K562 (cell line): ENCODE results near the gene ARHGEF17. TPM values are rescaled to one million over a fixed set of nuclear protein-coding genes. Genes with fewer than 3 reads are reported as not detected.

Experiments used
- BRD9 ChIP-seq: fragments of 450-650 bp; IDR thresholded peaks from 2 replicates; pipeline ENCODE4 v1.6.1; 2018; ENCODE audit warnings: low read depth; ENCODE audit not compliant: partially characterized antibody
- CHD1 ChIP-seq: fragments of 200-600 bp; sonication (generic); IDR thresholded peaks from one replicate; pipeline ENCODE4 v1.6.1; 2012; ENCODE audit warnings: mild to moderate bottlenecking, moderate library complexity, low read length, inconsistent platforms
- KDM1A ChIP-seq, 2 experiments: fragments of 450-650 bp; IDR thresholded peaks; 2 replicates each; pipeline ENCODE4 v1.6.1; 2016; ENCODE audit warnings: mild to moderate bottlenecking in 2 of 2
- PHF21A ChIP-seq: fragments of 450-650 bp; IDR thresholded peaks from 2 replicates; pipeline ENCODE4 v1.6.1; 2017; ENCODE audit warnings: low read depth, borderline replicate concordance
- SMAD1 ChIP-seq: fragments of 150-350 bp; IDR thresholded peaks from 2 replicates; pipeline ENCODE4 v1.6.1; 2014; ENCODE audit warnings: low read length, low read depth; ENCODE audit not compliant: partially characterized antibody
- ZBED1 ChIP-seq: IDR thresholded peaks from 2 replicates; pipeline ENCODE4 v1.6.1; 2014
- ZNF263 ChIP-seq: sonication (generic); formaldehyde crosslinking; IDR thresholded peaks from 2 replicates; pipeline ENCODE4 v1.8.0; 2022; ENCODE audit warnings: mild to moderate bottlenecking, missing genetic modification reagents, borderline replicate concordance
- polyA plus RNA-seq, 8 experiments: library from polyadenylated mRNA; depleted of rRNA in 4 of 8; stranded (reverse) in 5 of 8; unstranded in 3 of 8; fragments of >200 nt; fragmentation: Nextera tagmentation in 2 of 8; fragmentation: Illumina TruSeq in 1 of 8; extraction: Ambion mirVana in 2 of 8; extraction: Trizol in 1 of 8; gene quantifications; 2 replicates each; pipeline versions ENCODE4 v1.2.1 to v1.2.3, GENCODE V29; 2011 to 2014; ENCODE audit warnings: inconsistent platforms in 1 of 8, missing spikeins in 1 of 8
- total RNA-seq, 7 experiments: library from RNA; depleted of rRNA in 6 of 7; stranded (reverse); fragments of >200 nt in 6 of 7; fragmentation: Illumina TruSeq in 2 of 7; extraction: Trizol in 2 of 7; gene quantifications; 2 replicates each; pipeline versions ENCODE4 v1.2.1 to v1.2.3, GENCODE V29; 2011 to 2021; ENCODE audit warnings: low replicate concordance in 1 of 7
- TF ChIP-seq, protein P1 (sequence below): fragments of 450-650 bp; formaldehyde crosslinking; IDR thresholded peaks from 2 replicates; pipeline ENCODE4 v1.4.0; 2020; ENCODE audit warnings: mild to moderate bottlenecking, moderate library complexity
- TF ChIP-seq, protein P2 (sequence below), 2 experiments: fragments of 450-650 bp; IDR thresholded peaks; 2 replicates each; pipeline ENCODE4 v1.6.1; 2018; ENCODE audit warnings: mild to moderate bottlenecking in 2 of 2, low read depth in 1 of 2; ENCODE audit not compliant: partially characterized antibody in 2 of 2
- TF ChIP-seq, protein P3 (sequence below): fragments of 250-450 bp; sonication (Bioruptor Pico); IDR thresholded peaks from 2 replicates; pipeline ENCODE4 v1.5.0; 2021; ENCODE audit warnings: mild to moderate bottlenecking, moderate library complexity
- TF ChIP-seq, protein P4 (sequence below): sonication (generic); formaldehyde crosslinking; IDR thresholded peaks from 2 replicates; pipeline ENCODE4 v1.8.1; 2023; ENCODE audit warnings: mild to moderate bottlenecking, missing genetic modification reagents
- TF ChIP-seq, protein P5 (sequence below): sonication (generic); formaldehyde crosslinking; IDR thresholded peaks from 2 replicates; pipeline ENCODE4 v1.8.1; 2023; ENCODE audit warnings: mild to moderate bottlenecking, missing genetic modification reagents

The ARHGEF17 gene
- total and polyA plus RNA-seq, 9 of the 15 experiments (the other 6 are each of a cell fraction or from before 2014, with no cell fraction given): 0.04 to 0.68 (median 0.10) TPM; not detected in 2

DNA sequence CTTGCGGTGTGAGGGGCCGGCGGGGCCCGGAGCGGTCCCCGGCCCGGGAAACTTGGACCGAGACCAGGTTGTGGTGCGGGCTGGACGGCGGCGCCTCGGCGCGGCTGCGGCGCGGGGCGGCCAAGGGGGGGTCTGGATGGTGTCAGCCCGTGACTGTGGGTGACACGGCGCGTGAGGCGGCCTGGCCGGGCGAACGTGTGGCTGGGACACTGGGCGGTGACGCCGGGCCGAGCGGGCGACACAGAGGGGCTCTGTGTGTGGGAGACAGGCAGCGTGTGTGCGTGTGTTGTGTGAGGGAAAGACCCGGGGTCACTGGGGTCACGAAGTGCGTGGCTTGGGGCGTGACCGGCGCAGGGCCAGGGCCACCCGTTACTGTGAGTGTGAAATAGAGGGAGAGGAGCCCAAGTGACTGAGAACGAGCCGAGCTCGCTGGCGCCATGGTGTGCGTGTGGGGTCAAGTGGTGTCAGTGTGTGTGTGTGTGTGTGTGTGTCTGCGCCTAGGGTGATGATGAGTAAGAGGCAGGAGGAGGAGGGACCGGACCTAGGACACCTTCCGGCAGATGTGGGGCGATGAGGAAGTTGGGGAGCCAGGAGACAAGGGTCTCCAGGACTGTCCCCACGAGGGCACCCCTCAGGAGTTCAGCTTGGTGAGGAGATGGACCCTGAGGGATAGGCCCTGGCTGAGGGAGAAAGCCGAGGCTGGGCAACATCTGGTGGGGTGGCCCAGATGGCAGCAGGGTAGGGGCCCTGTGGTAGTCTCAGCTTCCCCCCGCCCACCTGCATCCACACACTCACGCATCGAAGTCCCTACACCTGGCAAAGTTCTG is 68.9 kb downstream of the ARHGEF17 start (continued):
- TF ChIP-seq, protein P1, sequence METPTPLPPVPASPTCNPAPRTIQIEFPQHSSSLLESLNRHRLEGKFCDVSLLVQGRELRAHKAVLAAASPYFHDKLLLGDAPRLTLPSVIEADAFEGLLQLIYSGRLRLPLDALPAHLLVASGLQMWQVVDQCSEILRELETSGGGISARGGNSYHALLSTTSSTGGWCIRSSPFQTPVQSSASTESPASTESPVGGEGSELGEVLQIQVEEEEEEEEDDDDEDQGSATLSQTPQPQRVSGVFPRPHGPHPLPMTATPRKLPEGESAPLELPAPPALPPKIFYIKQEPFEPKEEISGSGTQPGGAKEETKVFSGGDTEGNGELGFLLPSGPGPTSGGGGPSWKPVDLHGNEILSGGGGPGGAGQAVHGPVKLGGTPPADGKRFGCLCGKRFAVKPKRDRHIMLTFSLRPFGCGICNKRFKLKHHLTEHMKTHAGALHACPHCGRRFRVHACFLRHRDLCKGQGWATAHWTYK: peak; percentile 63; the same call in 1 of the 2 replicates
- no peak for TF ChIP-seq ZBED1
- TF ChIP-seq, protein P2, sequence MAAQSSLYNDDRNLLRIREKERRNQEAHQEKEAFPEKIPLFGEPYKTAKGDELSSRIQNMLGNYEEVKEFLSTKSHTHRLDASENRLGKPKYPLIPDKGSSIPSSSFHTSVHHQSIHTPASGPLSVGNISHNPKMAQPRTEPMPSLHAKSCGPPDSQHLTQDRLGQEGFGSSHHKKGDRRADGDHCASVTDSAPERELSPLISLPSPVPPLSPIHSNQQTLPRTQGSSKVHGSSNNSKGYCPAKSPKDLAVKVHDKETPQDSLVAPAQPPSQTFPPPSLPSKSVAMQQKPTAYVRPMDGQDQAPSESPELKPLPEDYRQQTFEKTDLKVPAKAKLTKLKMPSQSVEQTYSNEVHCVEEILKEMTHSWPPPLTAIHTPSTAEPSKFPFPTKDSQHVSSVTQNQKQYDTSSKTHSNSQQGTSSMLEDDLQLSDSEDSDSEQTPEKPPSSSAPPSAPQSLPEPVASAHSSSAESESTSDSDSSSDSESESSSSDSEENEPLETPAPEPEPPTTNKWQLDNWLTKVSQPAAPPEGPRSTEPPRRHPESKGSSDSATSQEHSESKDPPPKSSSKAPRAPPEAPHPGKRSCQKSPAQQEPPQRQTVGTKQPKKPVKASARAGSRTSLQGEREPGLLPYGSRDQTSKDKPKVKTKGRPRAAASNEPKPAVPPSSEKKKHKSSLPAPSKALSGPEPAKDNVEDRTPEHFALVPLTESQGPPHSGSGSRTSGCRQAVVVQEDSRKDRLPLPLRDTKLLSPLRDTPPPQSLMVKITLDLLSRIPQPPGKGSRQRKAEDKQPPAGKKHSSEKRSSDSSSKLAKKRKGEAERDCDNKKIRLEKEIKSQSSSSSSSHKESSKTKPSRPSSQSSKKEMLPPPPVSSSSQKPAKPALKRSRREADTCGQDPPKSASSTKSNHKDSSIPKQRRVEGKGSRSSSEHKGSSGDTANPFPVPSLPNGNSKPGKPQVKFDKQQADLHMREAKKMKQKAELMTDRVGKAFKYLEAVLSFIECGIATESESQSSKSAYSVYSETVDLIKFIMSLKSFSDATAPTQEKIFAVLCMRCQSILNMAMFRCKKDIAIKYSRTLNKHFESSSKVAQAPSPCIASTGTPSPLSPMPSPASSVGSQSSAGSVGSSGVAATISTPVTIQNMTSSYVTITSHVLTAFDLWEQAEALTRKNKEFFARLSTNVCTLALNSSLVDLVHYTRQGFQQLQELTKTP (IDR thresholded peaks at IDR 0.05; ENCODE audit: low read depth in 1 of 2, partially characterized antibody in 2 of 2): peak in 1 of 2 experiments; percentile 42
- peak; percentile 37 for TF ChIP-seq BRD9
- TF ChIP-seq, protein P3, sequence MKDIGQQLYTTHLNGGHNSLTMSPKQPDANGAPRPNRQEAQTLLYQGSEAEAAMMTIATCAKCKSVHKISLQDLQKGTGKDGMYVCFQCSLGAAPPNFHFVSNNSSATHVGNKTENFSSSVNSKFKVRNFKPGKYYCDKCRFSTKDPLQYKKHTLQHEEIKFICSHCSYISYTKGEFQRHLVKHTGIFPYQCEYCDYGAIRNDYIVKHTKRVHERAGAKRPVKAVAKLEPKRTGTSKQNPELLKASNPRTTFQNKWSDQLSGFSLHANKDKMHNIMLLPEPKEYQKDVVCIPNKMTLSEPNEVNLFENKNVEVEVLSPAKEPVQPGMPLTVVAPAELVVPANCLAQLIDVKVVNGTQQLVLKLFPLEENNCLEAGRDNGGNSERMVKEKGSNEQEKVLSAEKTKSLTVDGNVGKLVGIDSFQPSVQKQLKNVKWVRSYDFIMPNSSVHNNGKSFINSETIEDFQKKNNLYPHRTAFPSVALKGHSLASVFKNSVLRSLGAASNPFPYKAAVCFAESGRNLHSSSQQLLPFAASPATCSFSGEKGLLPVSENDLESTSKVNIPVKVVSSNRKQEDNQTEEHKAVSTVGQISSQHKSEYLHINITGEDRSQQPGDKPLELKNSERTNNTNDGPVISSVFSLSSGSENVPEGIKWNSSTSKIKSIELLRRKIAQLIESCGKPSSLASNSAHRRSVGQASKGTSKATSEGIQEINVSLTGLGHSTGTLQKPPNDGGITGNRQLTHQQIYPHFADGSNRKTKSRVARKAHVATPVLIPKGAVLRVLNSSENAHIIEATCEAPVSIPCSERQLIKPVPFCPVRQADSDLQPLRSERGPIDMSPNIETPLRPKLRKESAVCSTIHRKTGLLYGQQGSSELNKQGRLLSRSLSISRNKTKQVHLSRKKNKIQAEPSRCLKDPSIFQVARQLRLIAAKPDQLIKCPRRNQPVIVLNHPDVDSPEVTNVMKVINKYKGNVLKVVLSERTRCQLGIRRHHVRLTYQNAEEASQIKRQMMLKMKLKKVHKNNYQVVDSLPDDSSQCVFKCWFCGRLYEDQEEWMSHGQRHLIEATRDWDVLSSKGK: no peak
- TF ChIP-seq, protein P4, sequence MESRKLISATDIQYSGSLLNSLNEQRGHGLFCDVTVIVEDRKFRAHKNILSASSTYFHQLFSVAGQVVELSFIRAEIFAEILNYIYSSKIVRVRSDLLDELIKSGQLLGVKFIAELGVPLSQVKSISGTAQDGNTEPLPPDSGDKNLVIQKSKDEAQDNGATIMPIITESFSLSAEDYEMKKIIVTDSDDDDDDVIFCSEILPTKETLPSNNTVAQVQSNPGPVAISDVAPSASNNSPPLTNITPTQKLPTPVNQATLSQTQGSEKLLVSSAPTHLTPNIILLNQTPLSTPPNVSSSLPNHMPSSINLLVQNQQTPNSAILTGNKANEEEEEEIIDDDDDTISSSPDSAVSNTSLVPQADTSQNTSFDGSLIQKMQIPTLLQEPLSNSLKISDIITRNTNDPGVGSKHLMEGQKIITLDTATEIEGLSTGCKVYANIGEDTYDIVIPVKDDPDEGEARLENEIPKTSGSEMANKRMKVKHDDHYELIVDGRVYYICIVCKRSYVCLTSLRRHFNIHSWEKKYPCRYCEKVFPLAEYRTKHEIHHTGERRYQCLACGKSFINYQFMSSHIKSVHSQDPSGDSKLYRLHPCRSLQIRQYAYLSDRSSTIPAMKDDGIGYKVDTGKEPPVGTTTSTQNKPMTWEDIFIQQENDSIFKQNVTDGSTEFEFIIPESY (CRISPR knock-in tag): no peak
- TF ChIP-seq PHF21A: peak; percentile 70; the same call in 1 of the 2 replicates
- TF ChIP-seq KDM1A (IDR thresholded peaks at IDR 0.05): peak in 1 of 2 experiments; percentile 64; a peak in 1 of 4 replicates
- TF ChIP-seq, protein P5, sequence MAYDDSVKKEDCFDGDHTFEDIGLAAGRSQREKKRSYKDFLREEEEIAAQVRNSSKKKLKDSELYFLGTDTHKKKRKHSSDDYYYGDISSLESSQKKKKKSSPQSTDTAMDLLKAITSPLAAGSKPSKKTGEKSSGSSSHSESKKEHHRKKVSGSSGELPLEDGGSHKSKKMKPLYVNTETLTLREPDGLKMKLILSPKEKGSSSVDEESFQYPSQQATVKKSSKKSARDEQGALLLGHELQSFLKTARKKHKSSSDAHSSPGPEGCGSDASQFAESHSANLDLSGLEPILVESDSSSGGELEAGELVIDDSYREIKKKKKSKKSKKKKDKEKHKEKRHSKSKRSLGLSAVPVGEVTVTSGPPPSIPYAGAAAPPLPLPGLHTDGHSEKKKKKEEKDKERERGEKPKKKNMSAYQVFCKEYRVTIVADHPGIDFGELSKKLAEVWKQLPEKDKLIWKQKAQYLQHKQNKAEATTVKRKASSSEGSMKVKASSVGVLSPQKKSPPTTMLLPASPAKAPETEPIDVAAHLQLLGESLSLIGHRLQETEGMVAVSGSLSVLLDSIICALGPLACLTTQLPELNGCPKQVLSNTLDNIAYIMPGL (CRISPR knock-in tag): peak; percentile 20; the same call in 1 of the 2 replicates
- TF ChIP-seq CHD1: no peak
- TF ChIP-seq ZNF263 (CRISPR knock-in tag): peak; percentile 73; the same call in 1 of the 2 replicates
- TF ChIP-seq SMAD1: no peak
